22Rv1 (cell line): Measurements from ENCODE around the gene ZFYVE28.

Experiments used
- H3K27ac ChIP-seq: fragments of 450-650 bp; 2 replicates; pipeline ENCODE4 v1.5.1; 2017
- ZFX ChIP-seq: fragments of 450-650 bp; IDR thresholded peaks from 2 replicates; pipeline ENCODE4 v1.6.1; 2017; ENCODE audit warnings: antibody characterized with exemption, borderline replicate concordance
- TF ChIP-seq, protein P1 (sequence below): fragments of 450-650 bp; IDR thresholded peaks from 2 replicates; pipeline ENCODE4 v1.5.1; 2017; ENCODE audit warnings: mild to moderate bottlenecking

The ZFYVE28 gene

DNA sequence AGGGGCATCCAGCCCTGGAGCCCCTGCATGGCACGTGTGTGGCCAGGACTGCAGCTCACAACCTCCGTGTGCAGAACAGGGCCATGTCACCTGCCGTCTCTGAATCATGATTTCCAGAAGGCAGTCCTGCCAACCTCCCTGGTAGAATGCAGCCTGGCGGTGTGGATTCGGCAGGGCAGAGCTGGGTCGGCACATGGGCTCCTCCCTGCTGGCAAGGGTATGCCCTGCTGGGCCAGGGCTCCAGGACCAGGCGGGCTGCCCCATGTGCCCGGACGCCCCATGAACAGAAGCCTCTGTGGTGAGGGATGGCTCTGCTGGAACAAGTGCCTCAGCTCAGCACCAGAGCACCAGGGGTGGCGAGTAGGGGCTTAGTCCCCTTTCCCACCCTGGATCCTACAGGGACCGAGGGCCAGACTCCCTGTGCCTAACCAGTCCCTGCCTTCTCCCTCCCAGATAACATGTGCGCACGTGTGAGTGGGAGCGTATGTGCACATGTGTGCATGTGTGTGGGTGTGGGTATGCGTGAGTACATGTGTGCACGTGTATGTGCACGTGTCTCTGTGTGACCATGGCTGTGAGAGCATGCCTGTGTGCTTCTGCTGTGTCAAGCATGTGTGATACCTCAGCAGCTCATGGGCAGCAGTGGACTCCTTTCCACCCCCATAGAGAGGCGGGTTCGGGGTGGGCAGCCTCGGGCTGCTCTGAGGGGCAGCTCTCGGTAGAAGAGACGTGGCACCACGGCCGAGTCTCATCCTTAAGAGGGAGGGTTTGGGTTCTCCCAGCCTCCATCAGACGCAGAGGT, 146.2 kb downstream of the ZFYVE28 start:
- H3K27ac ChIP-seq = no peak overlapping the region
- no peak for TF ChIP-seq ZFX
- TF ChIP-seq, protein P1, sequence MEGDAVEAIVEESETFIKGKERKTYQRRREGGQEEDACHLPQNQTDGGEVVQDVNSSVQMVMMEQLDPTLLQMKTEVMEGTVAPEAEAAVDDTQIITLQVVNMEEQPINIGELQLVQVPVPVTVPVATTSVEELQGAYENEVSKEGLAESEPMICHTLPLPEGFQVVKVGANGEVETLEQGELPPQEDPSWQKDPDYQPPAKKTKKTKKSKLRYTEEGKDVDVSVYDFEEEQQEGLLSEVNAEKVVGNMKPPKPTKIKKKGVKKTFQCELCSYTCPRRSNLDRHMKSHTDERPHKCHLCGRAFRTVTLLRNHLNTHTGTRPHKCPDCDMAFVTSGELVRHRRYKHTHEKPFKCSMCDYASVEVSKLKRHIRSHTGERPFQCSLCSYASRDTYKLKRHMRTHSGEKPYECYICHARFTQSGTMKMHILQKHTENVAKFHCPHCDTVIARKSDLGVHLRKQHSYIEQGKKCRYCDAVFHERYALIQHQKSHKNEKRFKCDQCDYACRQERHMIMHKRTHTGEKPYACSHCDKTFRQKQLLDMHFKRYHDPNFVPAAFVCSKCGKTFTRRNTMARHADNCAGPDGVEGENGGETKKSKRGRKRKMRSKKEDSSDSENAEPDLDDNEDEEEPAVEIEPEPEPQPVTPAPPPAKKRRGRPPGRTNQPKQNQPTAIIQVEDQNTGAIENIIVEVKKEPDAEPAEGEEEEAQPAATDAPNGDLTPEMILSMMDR = no peak

DNA sequence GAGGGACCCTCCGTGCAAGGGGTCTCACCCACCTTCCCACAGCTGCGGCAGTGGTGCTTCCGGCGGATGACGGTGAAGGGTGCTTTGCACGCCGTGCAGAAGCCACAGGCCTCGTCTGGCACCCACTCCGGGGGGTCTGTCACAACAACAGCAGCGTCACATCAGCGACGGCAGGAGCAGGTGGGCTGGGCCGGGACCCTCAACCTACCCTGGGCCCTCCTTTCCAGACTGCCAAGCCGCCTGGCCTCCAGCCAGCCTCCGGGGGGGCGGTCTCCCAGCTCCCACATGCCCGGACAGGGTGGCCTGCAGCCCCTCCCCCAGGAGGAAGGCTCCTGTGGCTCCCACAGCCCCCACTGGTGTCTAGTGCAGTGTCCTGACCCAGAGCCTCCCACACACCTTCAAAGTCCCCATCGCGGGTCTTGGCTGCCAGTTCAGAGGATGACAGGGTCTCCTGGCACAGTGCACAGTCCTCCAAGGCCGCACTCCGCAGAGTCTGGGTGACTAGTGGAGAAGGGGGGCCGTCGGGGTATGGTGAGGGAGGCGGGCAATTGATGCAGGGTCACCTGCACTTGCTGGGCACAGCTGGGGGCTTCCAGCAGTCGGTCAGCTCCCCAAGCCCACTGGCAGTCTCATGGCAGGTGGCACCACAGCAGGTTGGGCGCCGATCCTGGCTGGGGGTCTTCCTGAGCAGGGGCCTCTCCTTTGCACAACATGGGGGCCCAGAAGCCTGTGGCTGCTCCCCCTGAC, 147.0 kb downstream of the ZFYVE28 start:
- no peak overlapping the region for H3K27ac ChIP-seq

DNA sequence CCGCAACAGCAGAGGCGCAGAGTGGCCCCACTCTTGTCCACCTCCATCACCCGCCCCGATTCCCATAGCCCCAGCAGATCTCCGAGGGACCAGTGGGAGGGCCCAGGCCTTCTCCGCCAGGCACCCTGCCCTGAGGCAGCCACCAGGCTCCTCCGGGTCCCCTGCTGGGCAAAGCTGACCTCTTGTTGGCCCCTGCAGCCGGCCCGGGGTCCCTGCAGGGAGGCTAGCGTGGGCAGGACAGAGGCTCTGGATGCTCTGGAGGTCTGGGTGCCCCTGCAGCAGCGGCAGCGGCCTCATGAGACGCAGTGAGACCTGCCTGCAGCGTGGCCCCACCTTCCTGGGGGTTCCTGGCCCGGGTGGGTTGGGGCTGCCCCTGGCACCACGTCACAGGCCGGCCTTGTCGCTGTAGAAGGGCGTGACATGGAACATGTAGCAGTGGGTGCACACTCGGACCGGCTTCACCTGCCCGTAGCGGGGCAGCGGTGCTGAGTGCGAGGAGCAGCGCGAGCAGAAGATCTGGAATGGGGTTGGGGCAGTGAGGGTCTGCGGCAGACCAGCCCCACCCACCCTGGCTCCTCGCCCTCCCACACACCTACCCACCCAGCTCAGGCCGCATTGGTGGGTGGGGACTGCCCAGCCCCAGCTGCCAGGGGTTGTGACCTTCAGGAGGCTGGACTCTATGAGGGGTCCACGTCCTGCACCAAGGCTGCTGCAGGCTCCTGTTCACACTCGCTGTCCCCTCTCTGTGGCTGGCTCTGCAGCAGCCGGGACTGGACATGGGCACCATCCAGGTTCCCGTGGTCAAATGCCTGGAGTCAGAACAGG, 147.9 kb downstream of the ZFYVE28 start:
- no peak overlapping the region for H3K27ac ChIP-seq
- no peak for TF ChIP-seq ZFX
- TF ChIP-seq, protein P1 = no peak

More for the DNA sequence above, 147.0 kb downstream of the ZFYVE28 start:
- TF ChIP-seq, protein P1 = no peak
- no peak for TF ChIP-seq ZFX

DNA sequence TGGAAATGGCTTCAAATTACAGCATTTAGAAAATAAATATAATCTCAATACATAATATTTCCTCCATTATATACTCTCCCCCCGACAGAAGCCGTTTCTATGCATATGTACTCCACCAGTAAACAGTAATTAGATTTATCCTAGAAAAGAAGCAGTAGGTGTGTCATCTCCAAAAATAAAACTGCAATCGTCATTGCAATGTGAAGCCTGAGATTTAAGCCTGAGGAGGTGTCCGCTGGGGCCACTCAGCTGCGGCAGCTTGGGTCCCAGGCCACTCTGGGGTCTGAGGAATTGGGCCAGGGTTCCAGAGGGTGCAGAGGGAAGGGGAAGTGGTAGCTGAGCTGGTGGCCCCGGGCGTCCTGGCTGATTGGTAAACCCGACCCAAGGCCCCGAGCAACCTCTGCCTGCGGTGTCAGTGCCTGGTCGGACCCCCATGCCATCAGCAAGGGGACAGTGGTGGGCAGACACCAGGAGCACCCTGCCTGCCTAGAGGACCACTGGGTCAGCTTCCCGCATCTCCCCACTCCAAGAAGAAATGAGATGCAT, 148.8 kb downstream of the ZFYVE28 start:
- no peak for TF ChIP-seq ZFX
- TF ChIP-seq, protein P1 = no peak
- no peak overlapping the region for H3K27ac ChIP-seq

DNA sequence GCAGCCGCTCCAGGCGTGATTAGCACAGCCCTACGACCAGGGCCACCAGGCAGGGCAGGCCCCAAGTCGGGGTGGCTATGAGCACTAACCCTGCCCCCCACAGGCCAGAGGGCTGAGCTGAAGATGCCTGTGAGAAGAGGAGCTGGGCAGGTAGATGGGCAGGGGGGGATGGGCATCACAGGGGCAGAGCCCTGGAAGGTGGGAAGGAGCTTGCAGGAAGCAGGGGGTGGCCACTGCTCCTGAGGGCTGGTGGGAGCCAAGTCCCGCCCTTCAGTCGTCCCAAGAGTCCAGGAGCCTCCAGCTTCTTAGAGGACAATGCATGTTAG, 149.3 kb downstream of the ZFYVE28 start:
- no peak overlapping the region for H3K27ac ChIP-seq
- TF ChIP-seq ZFX = no peak
- TF ChIP-seq, protein P1 = no peak

DNA sequence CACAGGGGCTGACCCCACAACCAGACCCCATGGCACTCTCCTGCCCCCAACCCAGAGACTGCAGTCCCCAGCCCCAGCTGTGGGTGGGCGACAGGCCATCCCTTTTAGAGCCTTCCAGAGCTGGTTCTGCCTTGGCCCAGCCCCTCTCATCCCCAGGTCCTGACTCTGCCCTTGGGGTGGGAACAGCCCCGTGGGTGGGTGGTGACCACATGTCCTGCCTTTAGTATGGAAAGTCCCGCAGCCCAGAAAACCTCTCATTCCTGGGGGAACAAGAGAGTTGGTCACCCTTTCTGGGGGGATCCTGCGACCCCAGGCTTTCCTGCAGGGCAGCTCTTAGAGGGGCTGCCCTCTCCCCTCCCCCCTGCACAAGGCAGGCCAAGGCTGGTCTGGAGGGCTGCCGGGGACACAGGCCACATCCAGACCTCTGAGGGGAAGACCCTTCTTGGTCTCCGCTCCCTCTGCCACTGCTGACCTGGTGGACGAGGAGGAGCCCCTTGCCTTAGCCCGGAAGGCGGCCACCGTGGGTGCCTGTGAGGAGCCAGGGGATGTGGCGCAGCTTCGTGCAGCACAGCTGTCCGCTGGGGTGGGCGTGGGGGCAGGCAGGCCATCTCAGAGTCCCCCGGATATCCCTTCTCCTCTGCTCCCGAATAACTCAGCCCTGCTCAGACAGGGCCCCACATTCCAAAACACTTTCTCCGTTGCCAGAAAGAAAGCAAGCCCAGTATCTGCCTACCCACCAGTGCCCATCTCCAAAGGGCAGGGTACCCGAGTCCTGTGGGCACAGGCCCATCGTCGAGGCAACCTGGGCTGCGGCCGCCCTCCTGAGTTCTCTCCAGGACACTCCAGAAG, 149.9 kb downstream of the ZFYVE28 start:
- TF ChIP-seq, protein P1 = no peak
- no peak for TF ChIP-seq ZFX
- no peak overlapping the region for H3K27ac ChIP-seq
